ENCODE measurements around the gene MAN1A1. TPM values are rescaled to one million over a fixed set of nuclear protein-coding genes. Genes with fewer than 3 reads are reported as not detected.

The MAN1A1 gene
- total RNA-seq, 1 experiment from 2014 or later: 13.3 TPM

DNA sequence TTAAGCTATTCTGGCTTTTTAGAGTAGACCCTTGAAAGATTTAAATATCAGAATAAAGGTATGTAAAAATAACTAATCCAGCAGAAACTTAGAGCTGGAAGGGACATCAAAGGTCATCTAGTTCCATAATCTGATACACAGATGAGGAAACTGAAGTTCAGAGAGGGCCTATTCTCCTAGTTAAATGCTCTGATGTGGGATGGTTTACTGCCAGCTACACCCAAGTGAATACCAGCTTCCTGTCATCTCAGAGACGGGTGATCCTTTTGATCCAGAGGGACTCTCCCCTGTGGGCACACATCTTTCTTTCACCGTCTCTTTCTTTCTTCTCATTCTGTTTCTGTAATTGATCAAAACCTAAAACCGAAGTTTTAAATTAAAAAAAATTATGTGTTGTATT is 94.1 kb downstream of the MAN1A1 start:
- BruUV-seq (replicated peaks): no TSS peak
- H3K36me3 Mint-ChIP-seq (ENCODE audit: insufficient read depth, unreplicated experiment): no peaks in the 10 kb centered on the region

GRCh38 chr6:119250036-119250435 is 99.5 kb downstream of the MAN1A1 start:
- intact Hi-C loops (cut with micrococcal nuclease; ENCODE audit: unreplicated experiment): no loop called here
- H3K4me3 Mint-ChIP-seq (ENCODE audit: low read depth, unreplicated experiment): no peak overlapping the region
- no TSS peak for BruUV-seq (replicated peaks)
- no peaks in the 10 kb centered on the region for H3K4me1 Mint-ChIP-seq (ENCODE audit: low read depth, unreplicated experiment)
- no peaks in the 10 kb centered on the region for H3K9me3 Mint-ChIP-seq (ENCODE audit: low read depth, unreplicated experiment)
- CTCF ChIA-PET: no interaction called here
- TF ChIP-seq, protein P1, sequence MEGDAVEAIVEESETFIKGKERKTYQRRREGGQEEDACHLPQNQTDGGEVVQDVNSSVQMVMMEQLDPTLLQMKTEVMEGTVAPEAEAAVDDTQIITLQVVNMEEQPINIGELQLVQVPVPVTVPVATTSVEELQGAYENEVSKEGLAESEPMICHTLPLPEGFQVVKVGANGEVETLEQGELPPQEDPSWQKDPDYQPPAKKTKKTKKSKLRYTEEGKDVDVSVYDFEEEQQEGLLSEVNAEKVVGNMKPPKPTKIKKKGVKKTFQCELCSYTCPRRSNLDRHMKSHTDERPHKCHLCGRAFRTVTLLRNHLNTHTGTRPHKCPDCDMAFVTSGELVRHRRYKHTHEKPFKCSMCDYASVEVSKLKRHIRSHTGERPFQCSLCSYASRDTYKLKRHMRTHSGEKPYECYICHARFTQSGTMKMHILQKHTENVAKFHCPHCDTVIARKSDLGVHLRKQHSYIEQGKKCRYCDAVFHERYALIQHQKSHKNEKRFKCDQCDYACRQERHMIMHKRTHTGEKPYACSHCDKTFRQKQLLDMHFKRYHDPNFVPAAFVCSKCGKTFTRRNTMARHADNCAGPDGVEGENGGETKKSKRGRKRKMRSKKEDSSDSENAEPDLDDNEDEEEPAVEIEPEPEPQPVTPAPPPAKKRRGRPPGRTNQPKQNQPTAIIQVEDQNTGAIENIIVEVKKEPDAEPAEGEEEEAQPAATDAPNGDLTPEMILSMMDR (IDR thresholded peaks at IDR 0.05; ENCODE audit: unreplicated experiment): no peak
- no peak for DNase-seq
- no peaks in the 10 kb centered on the region for H3K27me3 Mint-ChIP-seq (ENCODE audit: unreplicated experiment)
- no peaks in the 10 kb centered on the region for H3K36me3 Mint-ChIP-seq (ENCODE audit: insufficient read depth, unreplicated experiment)
- no peak overlapping the region for H3K27ac Mint-ChIP-seq (ENCODE audit: unreplicated experiment)

More for the DNA sequence above, 94.1 kb downstream of the MAN1A1 start:
- Mint-ChIP-seq H3K27me3 (ENCODE audit: unreplicated experiment) (no peaks in the 10 kb centered on the region), H3K4me3 (ENCODE audit: low read depth, unreplicated experiment) (no peak overlapping the region), H3K27ac (ENCODE audit: unreplicated experiment) (no peak overlapping the region), H3K4me1 (ENCODE audit: low read depth, unreplicated experiment) (peaks cover 9% of the 10 kb centered on the region), H3K9me3 (ENCODE audit: low read depth, unreplicated experiment) (no peaks in the 10 kb centered on the region)
- TF ChIP-seq, protein P1 (IDR thresholded peaks at IDR 0.05; ENCODE audit: unreplicated experiment): no peak
- no peak for DNase-seq
- intact Hi-C loops (cut with micrococcal nuclease; ENCODE audit: unreplicated experiment): no loop called here
- CTCF ChIA-PET: no interaction called here

DNA sequence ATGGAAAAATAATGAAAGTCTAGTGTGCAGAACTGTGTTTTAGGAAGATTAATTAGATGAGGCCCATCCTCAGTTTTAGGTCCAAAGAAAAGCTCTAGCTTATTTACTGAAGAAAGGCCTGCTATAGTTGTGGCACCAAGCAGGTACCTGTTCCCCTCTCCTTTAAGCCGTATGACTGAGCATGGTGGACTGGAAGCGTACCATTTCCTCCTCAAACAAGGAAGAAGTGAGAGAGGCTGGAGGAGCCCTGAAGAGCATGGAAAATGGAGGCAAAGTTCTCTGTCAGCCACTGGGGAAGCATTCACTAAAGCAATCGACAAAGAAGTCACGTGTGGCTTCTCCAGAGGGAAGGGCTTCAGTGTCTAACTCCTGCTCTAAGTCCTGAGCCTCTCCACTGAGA is 100.2 kb downstream of the MAN1A1 start:
- Mint-ChIP-seq H3K9me3 (ENCODE audit: low read depth, unreplicated experiment) (no peaks in the 10 kb centered on the region), H3K27ac (ENCODE audit: unreplicated experiment) (no peak overlapping the region)
- no TSS peak for BruUV-seq (replicated peaks)

DNA sequence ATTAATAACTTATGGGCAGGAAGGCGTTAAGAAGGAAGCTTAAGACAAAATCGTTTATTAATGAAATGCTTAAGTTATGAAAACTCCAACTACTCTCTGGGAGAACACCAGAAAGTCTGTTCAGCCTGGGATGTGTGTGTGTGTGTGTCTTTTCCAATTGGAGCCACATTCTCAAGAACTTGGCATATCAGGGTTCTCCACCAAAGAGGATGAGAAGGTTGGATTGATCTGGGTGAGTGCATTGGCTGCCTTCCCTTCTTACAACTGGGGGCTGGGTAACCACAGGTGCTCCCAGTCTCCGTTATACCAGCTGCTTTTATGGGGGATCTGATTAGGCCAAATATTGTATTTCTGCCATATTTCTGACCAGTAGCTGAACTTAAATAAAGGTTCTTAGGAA is 102.1 kb downstream of the MAN1A1 start:
- intact Hi-C loops (cut with micrococcal nuclease; ENCODE audit: unreplicated experiment): no loop called here
- Mint-ChIP-seq H3K27me3 (ENCODE audit: unreplicated experiment) (no peaks in the 10 kb centered on the region), H3K4me1 (ENCODE audit: low read depth, unreplicated experiment) (no peaks in the 10 kb centered on the region), H3K9me3 (ENCODE audit: low read depth, unreplicated experiment) (no peaks in the 10 kb centered on the region), H3K36me3 (ENCODE audit: insufficient read depth, unreplicated experiment) (no peaks in the 10 kb centered on the region), H3K4me3 (ENCODE audit: low read depth, unreplicated experiment) (no peak overlapping the region), H3K27ac (ENCODE audit: unreplicated experiment) (no peak overlapping the region)
- TF ChIP-seq, protein P1 (IDR thresholded peaks at IDR 0.05; ENCODE audit: unreplicated experiment): no peak
- BruUV-seq (replicated peaks): no TSS peak
- CTCF ChIA-PET: no interaction called here
- no peak for DNase-seq

More for the DNA sequence above, 100.2 kb downstream of the MAN1A1 start:
- intact Hi-C loops (cut with micrococcal nuclease; ENCODE audit: unreplicated experiment): no loop called here
- no peak for DNase-seq
- Mint-ChIP-seq H3K4me3 (ENCODE audit: low read depth, unreplicated experiment) (no peak overlapping the region), H3K36me3 (ENCODE audit: insufficient read depth, unreplicated experiment) (no peaks in the 10 kb centered on the region), H3K4me1 (ENCODE audit: low read depth, unreplicated experiment) (no peaks in the 10 kb centered on the region), H3K27me3 (ENCODE audit: unreplicated experiment) (no peaks in the 10 kb centered on the region)
- CTCF ChIA-PET: no interaction called here
- TF ChIP-seq, protein P1 (IDR thresholded peaks at IDR 0.05; ENCODE audit: unreplicated experiment): no peak
